ENCODE data around the gene RREB1. TPM values are rescaled to one million over a fixed set of nuclear protein-coding genes. Genes with fewer than 3 reads are reported as not detected.

The RREB1 gene
- total RNA-seq, 3 donors from 2014 or later = 64.9 to 85.9 (median 74.7) TPM

DNA sequence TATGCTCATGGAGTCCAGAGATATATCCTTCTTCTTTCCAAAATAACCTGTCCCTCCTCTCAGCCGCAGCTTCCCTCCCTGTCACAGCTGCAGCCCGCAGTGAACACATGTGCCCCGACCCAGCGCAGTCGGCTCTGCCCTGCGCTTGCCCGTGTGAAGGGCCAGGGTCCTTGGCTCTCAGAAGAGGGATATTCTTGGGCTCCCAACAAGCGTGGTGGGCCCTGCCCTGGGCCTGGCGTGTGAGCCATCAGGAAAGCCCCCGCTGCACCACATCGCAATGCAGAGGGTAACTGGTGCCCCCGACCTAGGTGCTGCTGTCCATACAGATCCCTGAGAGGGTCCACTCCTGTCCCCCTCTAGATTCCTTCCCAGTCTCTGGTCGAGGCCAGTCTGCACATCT is 140.1 kb downstream of the RREB1 start:
- H3K36me3 ChIP-seq (ENCODE audit: low read depth) = peaks cover 9% of the 10 kb centered on the region
- H3K4me1 ChIP-seq (ENCODE audit: low read depth) = peaks cover 9% of the 10 kb centered on the region
- no peak overlapping the region for H3K4me3 ChIP-seq
- intact Hi-C loops (cut with DNase I, micrococcal nuclease) = no loop called here
- DNase-seq = peak in 1 of 3 donors; percentile 18
- no peaks in the 10 kb centered on the region for H3K9me3 ChIP-seq
- TF ChIP-seq, protein P1, sequence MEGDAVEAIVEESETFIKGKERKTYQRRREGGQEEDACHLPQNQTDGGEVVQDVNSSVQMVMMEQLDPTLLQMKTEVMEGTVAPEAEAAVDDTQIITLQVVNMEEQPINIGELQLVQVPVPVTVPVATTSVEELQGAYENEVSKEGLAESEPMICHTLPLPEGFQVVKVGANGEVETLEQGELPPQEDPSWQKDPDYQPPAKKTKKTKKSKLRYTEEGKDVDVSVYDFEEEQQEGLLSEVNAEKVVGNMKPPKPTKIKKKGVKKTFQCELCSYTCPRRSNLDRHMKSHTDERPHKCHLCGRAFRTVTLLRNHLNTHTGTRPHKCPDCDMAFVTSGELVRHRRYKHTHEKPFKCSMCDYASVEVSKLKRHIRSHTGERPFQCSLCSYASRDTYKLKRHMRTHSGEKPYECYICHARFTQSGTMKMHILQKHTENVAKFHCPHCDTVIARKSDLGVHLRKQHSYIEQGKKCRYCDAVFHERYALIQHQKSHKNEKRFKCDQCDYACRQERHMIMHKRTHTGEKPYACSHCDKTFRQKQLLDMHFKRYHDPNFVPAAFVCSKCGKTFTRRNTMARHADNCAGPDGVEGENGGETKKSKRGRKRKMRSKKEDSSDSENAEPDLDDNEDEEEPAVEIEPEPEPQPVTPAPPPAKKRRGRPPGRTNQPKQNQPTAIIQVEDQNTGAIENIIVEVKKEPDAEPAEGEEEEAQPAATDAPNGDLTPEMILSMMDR (IDR thresholded peaks at IDR 0.05) = no peak
- no peak for ATAC-seq

DNA sequence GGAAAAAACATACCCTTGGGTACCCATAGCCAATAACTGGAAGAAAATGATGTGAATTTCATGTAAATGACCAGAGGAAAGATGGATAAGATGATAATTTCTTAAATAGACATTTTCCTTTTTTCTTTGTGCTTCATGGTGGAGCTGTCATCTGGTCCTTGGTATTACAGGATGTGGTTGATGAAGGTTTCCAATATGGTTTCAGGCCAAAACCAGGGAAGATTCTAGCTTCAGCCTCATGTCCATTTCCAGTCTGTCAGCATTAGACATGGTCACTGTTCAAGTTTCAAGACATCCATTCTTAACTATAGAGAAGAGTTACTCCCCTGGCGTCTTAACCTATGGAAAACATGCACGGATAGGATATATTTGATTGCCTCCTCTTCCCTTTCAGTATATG is 141.6 kb downstream of the RREB1 start:
- ATAC-seq = no peak
- H3K4me1 ChIP-seq (ENCODE audit: low read depth) = no peaks in the 10 kb centered on the region
- H3K9me3 ChIP-seq = no peaks in the 10 kb centered on the region
- peaks cover 9% of the 10 kb centered on the region for H3K36me3 ChIP-seq (ENCODE audit: low read depth)
- intact Hi-C loops (cut with DNase I, micrococcal nuclease) = no loop called here
- DNase-seq = no peak
- TF ChIP-seq, protein P1 (IDR thresholded peaks at IDR 0.05) = no peak
- no peak overlapping the region for H3K4me3 ChIP-seq

GRCh38 chr6:7249946-7250643 is 142.3 kb downstream of the RREB1 start:
- intact Hi-C loops (cut with DNase I, micrococcal nuclease) = no loop called here
- H3K9me3 ChIP-seq = no peaks in the 10 kb centered on the region
- ATAC-seq (peak; percentile 8), DNase-seq (peak in 1 of 3 donors; percentile 3)
- H3K36me3 ChIP-seq (ENCODE audit: low read depth) = peaks cover 9% of the 10 kb centered on the region
- TF ChIP-seq, protein P1 (IDR thresholded peaks at IDR 0.05) = no peak
- H3K4me3 ChIP-seq = no peak overlapping the region
- no peaks in the 10 kb centered on the region for H3K4me1 ChIP-seq (ENCODE audit: low read depth)

DNA sequence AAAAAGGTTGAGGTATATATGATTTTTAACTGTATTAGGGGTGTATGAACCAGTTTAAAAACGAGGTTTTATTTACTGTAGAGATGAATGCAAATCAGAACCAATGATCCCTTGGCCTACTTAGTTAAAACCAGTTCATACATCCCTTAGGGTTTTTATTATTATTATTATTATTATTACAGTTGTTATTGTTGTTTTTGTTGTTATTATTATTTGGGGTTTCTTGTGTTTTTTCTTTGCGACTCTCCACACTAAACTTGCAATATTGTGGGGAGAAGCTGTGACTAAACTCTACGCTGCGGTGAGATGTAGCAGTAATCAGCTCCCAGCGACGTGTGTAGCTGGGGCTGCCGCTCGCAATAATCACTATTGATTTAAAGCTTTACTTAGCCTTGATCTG is 143.1 kb downstream of the RREB1 start:
- H3K36me3 ChIP-seq (ENCODE audit: low read depth) = peaks cover 9% of the 10 kb centered on the region
- intact Hi-C loops (cut with DNase I, micrococcal nuclease) = no loop called here
- TF ChIP-seq, protein P1 (IDR thresholded peaks at IDR 0.05) = no peak
- no peak overlapping the region for H3K4me3 ChIP-seq
- no peak for ATAC-seq
- no peaks in the 10 kb centered on the region for H3K4me1 ChIP-seq (ENCODE audit: low read depth)
- peak in 1 of 3 donors; percentile 5 for DNase-seq
- H3K9me3 ChIP-seq = peaks cover 2% of the 10 kb centered on the region

GRCh38 chr6:7251646-7252260 is 144.0 kb downstream of the RREB1 start:
- TF ChIP-seq, protein P1 (IDR thresholded peaks at IDR 0.05) = no peak
- Histone ChIP-seq H3K36me3 (ENCODE audit: low read depth) (peaks cover 9% of the 10 kb centered on the region), H3K9me3 (peaks cover 4% of the 10 kb centered on the region), H3K4me3 (no peak overlapping the region), H3K4me1 (ENCODE audit: low read depth) (no peaks in the 10 kb centered on the region)
- ATAC-seq = no peak
- peak in 1 of 3 donors; percentile 5 for DNase-seq
- intact Hi-C loops (cut with DNase I, micrococcal nuclease) = no loop called here

Data from mucosa of descending colon (tissue), 3 donors.